ENCODE results near the gene NDRG3. TPM values are rescaled to one million over a fixed set of nuclear protein-coding genes. Genes with fewer than 3 reads are reported as not detected.
A peak's percentile ranks its signal among the peaks of the same experiment; 100 is the strongest.

The NDRG3 gene
- total and polyA plus RNA-seq, 7 donors = 21.6 to 38.9 (median 28.8) TPM

DNA sequence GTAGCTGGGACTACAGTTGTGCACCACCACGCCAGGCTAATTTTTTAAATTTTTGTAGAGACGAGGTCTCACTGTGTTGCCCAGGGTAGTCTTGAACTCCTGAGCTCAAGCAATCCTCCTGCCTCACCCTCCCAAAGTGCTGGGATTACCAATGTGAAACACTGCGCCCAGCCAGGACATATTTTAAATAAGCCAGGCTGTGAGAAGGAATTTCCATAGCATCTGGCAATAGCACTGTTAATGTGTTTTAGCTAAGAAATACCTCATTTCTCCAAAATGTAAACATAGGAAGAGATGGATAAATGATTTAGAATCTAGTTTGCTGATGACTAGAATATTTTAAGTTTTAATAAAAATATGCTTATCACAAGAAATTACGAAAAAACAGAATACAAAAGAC lies 72.9 kb downstream of the NDRG3 start:
- Histone ChIP-seq H3K9me3 (no peaks in the 10 kb centered on the region), H3K4me1 (no peaks in the 10 kb centered on the region), H3K4me3 (no peak overlapping the region), H3K27ac (no peak overlapping the region), H3K36me3 (peaks cover 3 to 44% (median 17%) of the 10 kb centered on the region in 4 donors), H3K27me3 (no peaks in the 10 kb centered on the region)
- intact Hi-C loops (cut with DNase I) = loop anchor here (5.0 kb wide), 1 partner anchor 79 kb away; no protein-coding TSS in a partner anchor
- TF ChIP-seq EP300 (IDR thresholded peaks at IDR 0.05) (no peak), POLR2A (IDR thresholded peaks at IDR 0.05) (no peak), POLR2AphosphoS5 (IDR thresholded peaks at IDR 0.05) (no peak)
- TF ChIP-seq, protein P1, sequence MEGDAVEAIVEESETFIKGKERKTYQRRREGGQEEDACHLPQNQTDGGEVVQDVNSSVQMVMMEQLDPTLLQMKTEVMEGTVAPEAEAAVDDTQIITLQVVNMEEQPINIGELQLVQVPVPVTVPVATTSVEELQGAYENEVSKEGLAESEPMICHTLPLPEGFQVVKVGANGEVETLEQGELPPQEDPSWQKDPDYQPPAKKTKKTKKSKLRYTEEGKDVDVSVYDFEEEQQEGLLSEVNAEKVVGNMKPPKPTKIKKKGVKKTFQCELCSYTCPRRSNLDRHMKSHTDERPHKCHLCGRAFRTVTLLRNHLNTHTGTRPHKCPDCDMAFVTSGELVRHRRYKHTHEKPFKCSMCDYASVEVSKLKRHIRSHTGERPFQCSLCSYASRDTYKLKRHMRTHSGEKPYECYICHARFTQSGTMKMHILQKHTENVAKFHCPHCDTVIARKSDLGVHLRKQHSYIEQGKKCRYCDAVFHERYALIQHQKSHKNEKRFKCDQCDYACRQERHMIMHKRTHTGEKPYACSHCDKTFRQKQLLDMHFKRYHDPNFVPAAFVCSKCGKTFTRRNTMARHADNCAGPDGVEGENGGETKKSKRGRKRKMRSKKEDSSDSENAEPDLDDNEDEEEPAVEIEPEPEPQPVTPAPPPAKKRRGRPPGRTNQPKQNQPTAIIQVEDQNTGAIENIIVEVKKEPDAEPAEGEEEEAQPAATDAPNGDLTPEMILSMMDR (IDR thresholded peaks at IDR 0.05) = no peak
- DNase-seq = no peak
- 90 to 96% methylated on average over 4 of the region's 4 CpGs for WGBS, 2 donors

DNA sequence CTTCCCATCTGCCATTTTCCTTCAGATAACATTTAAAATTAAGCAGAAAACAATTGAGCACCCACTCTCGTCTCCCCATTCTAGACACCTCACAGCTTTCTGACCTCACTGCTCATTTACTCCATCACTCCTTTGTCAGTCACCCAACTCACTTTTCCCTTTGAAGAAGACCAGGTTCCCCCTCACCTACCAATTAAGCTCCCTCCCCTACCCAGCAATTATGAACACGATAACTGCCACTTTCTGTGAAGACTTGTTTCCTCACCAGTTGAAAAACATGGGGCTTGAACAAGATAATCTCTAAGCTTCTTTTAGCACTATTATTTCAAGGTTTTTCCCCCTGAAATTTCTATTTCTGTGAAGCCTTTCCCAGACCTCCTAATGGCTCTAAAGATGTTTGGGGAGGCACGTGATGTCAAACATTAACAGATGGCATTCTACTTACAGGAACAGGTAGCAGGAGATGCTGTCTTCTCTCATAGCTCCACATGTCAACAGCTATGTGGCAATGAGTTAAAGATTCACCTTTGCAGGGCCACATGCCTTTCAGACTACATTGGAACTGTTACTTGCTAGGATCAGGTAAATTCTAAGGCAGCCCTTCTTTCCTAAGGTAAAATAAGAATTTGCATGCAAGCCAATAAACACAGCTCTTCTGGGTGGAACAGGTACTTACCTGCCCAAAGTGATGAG lies 75.1 kb downstream of the NDRG3 start:
- TF ChIP-seq, protein P1 (IDR thresholded peaks at IDR 0.05) = no peak
- TF ChIP-seq POLR2AphosphoS5 (IDR thresholded peaks at IDR 0.05) = no peak
- no peak for TF ChIP-seq POLR2A (IDR thresholded peaks at IDR 0.05)
- no peak for TF ChIP-seq EP300 (IDR thresholded peaks at IDR 0.05)
- no peaks in the 10 kb centered on the region for H3K4me1 ChIP-seq
- H3K27me3 ChIP-seq = no peaks in the 10 kb centered on the region
- no peaks in the 10 kb centered on the region for H3K9me3 ChIP-seq
- no peak overlapping the region for H3K4me3 ChIP-seq
- intact Hi-C loops (cut with DNase I) = loop anchor here (5.0 kb wide), 1 partner anchor 81 kb away; no protein-coding TSS in a partner anchor
- DNase-seq = no peak
- peaks cover 4 to 43% (median 15%) of the 10 kb centered on the region in 4 donors for H3K36me3 ChIP-seq
- no peak overlapping the region for H3K27ac ChIP-seq
- WGBS, 2 donors = 86 to 89% methylated on average over 3 of the region's 3 CpGs

- Histone ChIP-seq H3K27me3 (no peaks in the 10 kb centered on the region), H3K9me3 (no peaks in the 10 kb centered on the region), H3K4me1 (no peaks in the 10 kb centered on the region), H3K27ac (no peak overlapping the region), H3K36me3 (peaks cover 7 to 81% (median 22%) of the 10 kb centered on the region in 4 donors), H3K4me3 (no peak overlapping the region)
- TF ChIP-seq POLR2AphosphoS5 (IDR thresholded peaks at IDR 0.05) (no peak), EP300 (IDR thresholded peaks at IDR 0.05) (no peak), POLR2A (IDR thresholded peaks at IDR 0.05) (no peak)
- TF ChIP-seq, protein P1 (IDR thresholded peaks at IDR 0.05) = peak in 1 of 4 experiments; percentile 12
- intact Hi-C loops (cut with DNase I) = no loop called here
- 76 to 79% methylated on average over 4 of the region's 4 CpGs for WGBS, 2 donors
- DNase-seq = no peak
These were observed 79.6 kb downstream of the NDRG3 start for GRCh38 chr20:36666181-36666740.

DNA sequence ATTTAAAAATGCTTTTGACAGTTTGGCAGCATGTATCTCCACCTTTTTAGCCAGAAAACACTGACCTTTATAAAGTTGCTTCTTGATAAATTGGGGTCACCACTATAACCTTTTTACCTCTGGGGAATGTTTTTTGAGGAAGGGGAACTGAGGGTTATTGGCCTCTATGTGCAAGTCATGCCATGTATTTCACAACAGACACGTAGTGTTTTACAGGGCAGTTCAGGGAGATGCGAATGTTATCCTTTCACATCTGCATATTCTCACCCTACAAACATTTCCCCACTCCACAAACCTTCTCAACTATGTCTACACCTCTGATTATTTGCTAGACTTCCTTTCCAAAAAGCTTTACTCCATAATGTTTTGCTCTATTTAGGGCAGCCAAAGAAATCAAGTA lies 82.9 kb downstream of the NDRG3 start:
- Histone ChIP-seq H3K4me3 (no peak overlapping the region), H3K9me3 (no peaks in the 10 kb centered on the region), H3K27me3 (no peaks in the 10 kb centered on the region), H3K36me3 (peaks cover 12 to 84% (median 16%) of the 10 kb centered on the region in 4 donors), H3K27ac (no peak overlapping the region), H3K4me1 (no peaks in the 10 kb centered on the region)
- no peak for TF ChIP-seq POLR2AphosphoS5 (IDR thresholded peaks at IDR 0.05)
- TF ChIP-seq, protein P1 (IDR thresholded peaks at IDR 0.05) = no peak
- no peak for TF ChIP-seq POLR2A (IDR thresholded peaks at IDR 0.05)
- TF ChIP-seq EP300 (IDR thresholded peaks at IDR 0.05) = no peak
- WGBS, 2 donors = 72 to 91% methylated on average over 2 of the region's 2 CpGs
- intact Hi-C loops (cut with DNase I) = no loop called here
- no peak for DNase-seq
